HG03439 (cell line): ENCODE data around the gene MUSK.

ENCODE experiments used
- ATAC-seq: cut with Tn5 transposase; IDR thresholded peaks from one replicate; pipeline ENCODE4 v1.9.1; 2021; ENCODE audit warnings: mild to moderate bottlenecking, moderate library complexity; ENCODE audit not compliant: unreplicated experiment

Gene MUSK

GRCh38 chr9:110847671-110848070 lies 179.1 kb downstream of the MUSK start:
- ATAC-seq = no peak

GRCh38 chr9:110850401-110851135 lies 182.0 kb downstream of the MUSK start:
- ATAC-seq = no peak
